Activated CD8-positive, alpha-beta memory T cell treated with anti-CD3 and anti-CD28 coated beads for 48 hours (primary cell): Measurements from ENCODE around the gene NUTM2E.
"Not testable (repeated sequence)": the region's sequence is repeated elsewhere in the genome, so short reads cannot be mapped to it uniquely, and the experiment has no call there.

Experiments used
- DNase-seq, 3 experiments: peaks; one replicate each; pipeline ENCODE4 v3.0.0-alpha.2; 2020; ENCODE audit warnings: low read depth in 2 of 3, low spot score in 2 of 3

The NUTM2E gene

GRCh38 chr10:79862803-79863202 lies 36.3 kb downstream of the NUTM2E start:
- DNase-seq: not testable (repeated sequence)

DNA sequence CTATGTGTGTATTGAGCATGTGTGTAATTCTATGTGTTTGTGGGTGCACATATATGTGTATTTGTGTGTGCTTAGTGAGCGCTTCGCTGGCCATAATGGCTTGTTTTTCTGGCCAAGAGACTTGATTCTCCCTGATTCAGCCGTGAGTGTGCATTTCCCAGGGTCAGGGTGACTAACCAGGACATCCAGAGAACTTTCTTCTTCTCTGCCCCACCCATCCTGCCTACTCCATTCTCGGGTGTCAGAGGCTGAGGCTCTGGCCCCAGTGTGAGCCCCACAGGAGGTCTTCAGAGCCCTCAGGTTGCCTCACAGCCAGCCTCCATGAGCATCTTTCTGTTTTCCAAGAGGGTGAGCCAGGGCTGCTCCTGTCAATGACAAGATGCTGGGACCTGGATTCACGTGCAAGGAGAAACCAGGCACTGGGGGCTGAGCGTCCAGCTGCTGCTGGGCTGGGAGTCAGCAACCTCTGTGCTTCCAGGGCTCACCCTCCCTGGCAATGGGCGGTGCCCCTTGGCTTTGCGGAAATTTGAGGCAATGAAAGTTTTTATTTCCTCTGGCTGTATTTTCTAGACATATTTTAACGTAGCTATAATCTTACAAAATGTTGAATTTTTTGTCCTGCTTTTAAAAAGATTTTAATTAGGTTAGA lies 40.5 kb downstream of the NUTM2E start:
- not testable (repeated sequence) for DNase-seq

GRCh38 chr10:79868023-79868422 lies 41.5 kb downstream of the NUTM2E start:
- not testable (repeated sequence) for DNase-seq

GRCh38 chr10:79869439-79870097 lies 43.0 kb downstream of the NUTM2E start:
- not testable (repeated sequence) for DNase-seq

DNA sequence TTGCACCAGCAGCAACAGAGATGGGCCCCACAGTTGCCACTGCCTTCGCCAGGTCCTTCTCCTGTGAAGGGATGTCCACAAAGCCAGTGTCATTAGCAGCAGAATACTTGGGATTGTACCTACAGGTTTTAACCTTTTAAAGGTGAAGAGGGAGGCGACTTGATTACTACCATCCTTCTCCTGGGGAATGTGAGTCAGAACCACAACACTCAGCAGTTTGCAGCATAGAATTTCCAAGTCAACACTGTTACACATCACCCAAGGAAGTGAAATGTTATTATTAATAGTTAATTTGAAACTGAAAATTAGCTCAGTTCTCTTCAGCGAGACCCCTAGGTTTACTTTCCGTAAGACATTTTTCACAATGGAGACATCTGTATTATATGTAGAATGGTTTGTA lies 45.2 kb downstream of the NUTM2E start:
- DNase-seq: not testable (repeated sequence)
